Right kidney (tissue), 1 donor: ENCODE results near the gene KCNMA1.
"Not testable (repeated sequence)": the region's sequence is repeated elsewhere in the genome, so short reads cannot be mapped to it uniquely, and the experiment has no call there.

Experiments
- DNase-seq: peaks from one replicate; pipeline ENCODE4 v3.0.0-alpha.2; 2016

KCNMA1 gene

DNA sequence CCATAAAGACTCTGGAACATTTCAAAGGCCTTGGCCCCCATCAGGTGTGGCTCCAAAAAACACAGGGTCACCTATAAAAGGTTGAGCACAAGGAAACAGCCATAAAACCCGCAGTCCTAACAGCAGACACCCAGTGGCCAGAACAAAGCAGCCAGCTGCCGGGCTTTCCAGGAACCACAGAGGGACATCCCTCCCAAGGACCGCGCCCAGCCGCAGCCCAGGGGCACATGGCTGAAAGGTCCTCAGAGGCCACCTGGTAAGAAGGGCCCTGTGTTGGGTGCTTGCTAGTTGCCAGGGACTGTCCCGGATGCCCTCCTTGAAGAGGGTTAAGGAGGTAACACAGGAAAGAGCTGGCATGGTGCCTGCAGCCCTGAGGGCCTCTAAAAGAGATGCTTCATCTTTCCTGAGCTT lies 32.7 kb downstream of the KCNMA1 start:
- DNase-seq = no peak

DNA sequence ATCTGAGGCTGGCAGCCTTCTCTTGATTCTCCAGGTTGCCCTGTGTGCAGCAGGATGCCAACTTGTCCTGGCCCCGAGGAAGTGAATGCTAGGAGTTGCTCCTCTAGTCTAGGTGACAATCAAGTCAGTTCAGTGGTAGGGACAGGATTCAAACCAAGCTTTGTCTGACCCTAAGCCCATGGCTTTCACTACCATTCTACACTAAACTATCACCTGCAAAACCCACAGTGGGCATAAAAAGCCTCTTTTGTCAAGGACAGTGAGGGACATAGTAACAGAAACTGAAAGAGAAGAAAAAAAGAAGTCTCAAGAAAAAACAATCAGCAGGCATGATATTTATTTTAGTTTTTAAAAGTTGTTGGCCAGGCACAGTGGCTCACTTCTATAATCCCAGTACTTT lies 33.5 kb downstream of the KCNMA1 start:
- no peak for DNase-seq

DNA sequence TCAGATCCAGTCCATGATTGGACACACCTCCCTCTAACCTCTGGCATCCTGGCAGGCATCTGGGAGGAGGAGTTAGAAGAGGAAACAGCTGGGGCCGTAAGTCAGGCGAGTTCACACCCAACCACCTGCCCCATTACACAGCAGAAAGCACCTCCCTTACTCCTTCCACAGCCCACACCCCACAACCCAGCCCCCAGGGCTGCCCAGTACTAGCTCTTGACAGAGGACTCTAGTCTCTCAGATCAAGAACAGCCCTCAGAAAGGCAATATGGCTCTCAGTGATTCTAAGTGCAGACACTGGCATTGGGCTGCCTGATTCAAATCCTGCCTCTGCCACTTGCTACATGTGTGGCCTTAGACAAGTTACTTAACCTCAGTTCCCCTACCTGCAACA lies 34.1 kb downstream of the KCNMA1 start:
- no peak for DNase-seq

DNA sequence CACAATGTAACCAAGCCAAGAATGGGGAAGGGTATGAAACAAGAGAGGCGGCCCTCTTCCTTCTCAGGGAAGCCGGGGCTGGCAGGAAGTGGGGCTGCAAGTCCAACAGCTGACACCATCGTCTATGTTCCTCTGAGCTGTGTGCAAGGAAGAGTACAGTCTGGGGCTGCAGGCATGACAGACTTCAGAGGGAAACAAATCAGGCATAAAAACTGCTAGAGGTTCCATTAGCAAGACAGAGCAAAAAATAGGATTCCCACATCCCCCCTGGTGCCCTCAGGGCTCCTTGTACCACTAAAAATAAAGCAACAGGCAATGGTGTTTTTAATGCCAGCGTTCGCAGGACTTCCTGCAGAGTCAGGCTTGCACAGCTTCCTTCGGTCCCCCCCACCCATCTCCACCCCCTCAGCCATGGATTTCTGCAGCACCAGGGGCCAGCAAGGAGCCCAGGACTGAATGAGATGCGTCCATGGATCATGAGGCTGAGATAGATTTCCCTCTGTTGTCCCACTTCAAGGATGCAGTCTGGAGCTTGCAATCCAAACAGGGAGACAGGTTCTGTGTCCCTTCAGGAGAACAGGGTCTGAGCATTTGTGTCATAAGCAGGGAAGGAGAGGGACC lies 34.6 kb downstream of the KCNMA1 start:
- DNase-seq = no peak

DNA sequence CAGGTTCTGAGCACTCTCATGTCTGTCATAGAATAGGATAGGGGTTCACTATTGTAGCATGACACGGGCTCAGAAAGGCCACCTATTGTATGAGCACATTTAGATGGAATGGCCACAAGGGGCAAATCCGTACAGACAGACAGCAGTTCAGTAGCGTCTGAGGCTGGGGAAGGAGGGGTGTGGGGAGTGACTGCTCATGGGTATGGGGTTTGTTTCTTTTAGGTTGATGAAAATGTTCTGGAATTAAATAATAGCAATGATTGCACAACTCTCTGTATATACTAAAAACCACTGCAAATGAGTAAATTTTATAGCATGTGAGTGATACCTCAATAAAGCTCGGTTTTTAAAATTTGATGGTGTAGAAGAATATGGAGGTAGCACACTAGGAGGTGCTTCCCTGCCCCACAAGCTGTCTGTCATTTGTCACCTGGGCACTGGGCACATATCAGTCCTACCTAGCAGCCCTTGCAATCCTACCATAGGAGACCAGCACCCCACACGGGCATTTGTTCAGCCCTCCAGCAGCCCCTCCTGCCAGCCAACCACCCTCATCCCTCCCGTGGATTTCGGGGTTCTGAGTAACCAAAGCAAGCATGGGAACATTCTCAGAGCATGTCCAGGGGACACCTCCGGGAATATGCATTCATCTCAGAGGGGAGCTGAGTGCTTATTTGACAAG lies 35.2 kb downstream of the KCNMA1 start:
- no peak for DNase-seq

DNA sequence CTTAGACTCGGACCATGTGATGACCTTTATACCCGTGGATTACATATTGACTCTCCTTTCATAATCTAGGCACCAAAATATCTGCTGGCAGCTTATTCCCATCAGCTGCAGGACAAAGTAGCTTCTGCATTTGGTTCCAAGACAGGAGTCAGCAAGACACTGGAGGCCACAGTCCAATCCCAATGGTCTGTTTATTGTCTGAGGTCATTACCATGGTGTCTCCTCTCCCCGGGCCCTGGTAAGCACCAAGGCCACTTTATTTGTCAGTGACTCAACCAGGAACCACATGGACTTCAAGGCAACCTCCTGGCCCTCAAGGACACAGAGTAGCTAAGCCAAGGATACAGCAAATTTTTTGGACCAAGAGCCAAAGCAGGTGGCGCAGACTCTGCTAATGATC lies 36.1 kb downstream of the KCNMA1 start:
- DNase-seq = no peak

DNA sequence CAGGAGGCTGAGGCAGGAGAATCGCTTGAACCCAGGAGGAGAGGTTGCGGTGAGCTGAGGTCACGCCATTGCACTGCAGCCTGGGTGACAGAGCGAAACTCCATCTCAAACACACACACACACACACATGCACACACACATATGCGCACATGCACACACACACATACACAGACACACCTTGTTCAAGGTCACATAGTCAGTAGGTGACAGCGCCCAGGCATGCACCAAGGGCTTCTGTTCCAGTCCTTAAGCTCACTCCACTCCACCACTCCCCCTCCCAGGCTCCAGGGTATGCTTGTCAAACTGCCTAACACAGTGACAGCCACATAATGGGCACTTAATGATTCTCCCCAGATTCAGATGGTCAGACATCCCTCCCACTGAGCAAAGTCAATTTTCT lies 37.0 kb downstream of the KCNMA1 start:
- no peak for DNase-seq

DNA sequence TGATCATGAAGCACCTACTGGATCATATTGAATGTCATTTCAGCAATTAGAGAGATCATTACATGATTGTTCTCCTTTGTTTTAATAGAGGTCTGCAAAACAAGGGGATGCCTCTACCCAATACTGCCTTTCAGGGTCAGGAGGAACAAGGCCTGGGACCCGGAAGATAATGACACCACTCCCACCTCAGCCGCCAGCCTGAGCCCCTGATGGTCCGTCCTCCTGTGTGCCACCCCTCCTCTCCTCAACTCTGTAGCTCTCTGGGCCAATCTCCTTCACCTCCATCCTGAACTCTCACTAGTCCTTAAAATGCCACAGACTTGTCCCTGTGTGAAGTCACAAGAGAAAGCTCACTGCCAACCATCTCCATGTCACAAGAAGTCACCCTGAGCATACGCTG lies 38.0 kb downstream of the KCNMA1 start:
- DNase-seq = no peak

DNA sequence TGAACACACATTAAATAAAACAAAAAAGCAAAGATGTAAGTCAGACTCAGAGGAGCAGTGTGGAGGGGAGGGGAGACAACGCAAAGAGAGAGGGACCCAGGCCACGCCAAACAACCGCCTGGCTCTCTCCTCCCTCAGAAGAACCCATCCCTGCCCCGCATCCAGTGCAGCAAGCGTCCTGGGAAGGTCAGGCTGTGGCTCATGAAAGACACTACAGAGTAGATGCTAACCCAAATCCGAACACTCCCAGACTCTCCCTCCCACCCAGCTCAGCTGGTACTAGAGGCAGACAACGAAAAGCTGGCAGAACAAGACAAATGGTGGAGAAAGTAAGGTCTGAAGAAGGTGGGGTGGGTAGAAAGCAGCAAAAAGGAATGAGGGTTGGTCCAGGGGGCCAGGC lies 39.0 kb downstream of the KCNMA1 start:
- no peak for DNase-seq

DNA sequence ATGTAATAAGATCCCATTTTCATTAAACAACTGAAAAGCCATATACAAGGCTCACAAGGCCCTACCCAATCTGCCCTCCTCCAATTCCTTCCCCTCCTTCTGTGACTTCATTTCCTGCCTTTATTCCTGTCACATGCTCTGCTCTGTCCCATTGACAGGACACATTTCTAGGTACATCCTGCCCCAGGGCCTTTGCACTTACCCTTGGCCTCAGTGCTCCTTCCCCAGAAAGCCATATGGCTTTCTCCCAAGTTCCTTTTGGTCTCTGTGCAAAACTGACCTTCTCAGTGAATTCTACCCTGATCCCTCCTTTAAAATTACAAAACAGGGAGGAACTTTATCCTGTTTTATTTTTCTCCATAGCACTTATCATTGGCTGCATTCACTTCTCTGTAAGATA lies 40.0 kb downstream of the KCNMA1 start:
- DNase-seq = no peak

DNA sequence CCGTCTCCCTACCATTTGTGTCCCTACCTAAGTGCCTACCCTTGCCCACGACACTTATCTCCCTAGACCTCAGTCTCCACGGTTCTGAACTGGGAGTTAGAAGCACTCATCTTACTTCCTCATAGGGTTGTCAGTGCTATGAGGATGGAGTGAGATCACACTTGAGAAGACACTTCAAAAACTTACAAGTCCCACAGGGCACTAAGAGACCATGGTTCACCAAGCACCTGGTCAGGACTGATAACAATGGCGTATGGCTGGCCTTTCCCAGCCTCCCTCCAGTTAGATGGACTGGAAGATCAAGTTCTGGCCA lies 43.2 kb downstream of the KCNMA1 start:
- DNase-seq = no peak

DNA sequence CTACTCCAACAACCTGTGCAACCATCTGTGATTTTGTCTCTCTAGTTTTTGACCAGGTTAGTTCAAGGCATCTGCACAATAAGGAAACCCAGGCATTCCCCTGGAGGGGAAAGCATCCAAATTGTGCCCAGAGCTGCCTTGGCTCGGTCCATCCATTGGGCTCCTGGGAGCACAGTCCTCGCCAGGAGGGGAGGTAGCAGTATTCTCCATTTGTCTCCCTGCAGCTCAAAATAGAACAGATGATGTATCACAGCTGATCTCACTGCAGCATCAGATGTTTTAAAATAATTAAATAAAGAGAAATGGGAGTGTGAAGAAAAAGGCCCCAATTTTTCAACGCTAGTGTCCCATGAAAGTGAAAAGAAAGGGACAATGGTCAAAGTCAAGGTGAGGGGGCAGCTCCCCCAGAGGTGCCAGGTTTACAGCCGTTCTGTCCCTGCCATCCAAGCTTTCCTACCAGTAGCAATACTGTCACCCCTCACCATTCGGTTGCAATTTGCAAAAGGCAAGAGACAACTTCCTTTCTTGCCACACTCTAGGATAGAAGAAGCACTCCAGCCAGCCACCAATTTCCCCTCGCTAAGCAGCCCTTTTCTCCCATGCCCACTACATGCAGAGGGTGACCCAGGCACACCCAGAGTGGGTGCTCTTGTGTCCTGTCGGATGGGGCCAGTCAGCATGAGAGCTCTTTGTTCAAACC lies 43.7 kb downstream of the KCNMA1 start:
- no peak for DNase-seq

DNA sequence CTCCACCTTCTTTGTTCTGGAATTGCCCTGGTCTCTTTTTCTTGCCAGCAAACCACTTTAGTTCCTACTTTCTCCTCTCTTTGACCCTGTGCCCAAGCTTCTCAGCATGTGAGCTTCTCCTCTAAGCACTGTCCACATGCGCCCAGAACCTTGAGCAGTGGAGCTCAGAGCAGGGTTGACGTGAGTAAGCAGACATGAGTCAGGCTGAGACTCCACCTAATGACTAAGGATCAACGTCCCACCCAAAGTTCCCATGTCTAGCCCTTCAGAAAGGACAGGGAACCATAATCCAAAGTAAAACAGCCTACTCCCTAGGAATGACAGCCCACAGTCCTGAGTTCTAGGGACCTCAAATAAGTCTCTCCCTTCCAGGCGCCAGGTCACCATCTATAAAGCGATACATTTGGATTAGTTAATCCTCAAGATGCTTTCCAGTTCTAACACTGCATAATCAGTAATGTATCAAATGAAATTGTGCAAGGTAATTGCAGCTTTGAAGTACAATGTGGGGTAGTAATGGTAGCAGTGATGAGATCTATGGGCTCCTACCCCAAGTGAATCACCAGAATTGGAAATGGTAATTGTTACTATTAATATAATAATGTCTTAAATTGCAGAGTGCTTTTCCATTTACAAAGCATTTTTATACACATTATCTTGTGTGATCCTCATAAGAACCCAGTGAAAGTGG lies 44.5 kb downstream of the KCNMA1 start:
- DNase-seq = no peak

DNA sequence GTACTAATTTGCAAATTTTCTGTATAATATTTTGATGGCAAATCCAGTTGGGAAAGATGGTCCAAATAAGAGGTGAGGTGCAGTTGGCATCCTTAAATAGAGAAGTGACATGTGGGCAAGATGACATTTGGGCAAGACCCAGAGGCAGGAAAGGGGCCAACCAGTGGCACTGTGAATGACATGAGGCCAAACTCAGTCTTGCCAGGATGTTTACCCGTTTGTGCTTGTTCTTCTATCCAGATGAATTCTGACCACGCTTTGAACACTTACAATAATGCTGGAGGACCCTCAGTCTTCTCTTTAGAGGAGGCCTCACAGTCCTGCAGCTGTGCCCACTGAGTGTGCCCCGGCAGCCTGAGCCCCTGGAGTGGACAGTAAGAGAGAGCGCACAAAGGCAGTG lies 45.1 kb downstream of the KCNMA1 start:
- no peak for DNase-seq

DNA sequence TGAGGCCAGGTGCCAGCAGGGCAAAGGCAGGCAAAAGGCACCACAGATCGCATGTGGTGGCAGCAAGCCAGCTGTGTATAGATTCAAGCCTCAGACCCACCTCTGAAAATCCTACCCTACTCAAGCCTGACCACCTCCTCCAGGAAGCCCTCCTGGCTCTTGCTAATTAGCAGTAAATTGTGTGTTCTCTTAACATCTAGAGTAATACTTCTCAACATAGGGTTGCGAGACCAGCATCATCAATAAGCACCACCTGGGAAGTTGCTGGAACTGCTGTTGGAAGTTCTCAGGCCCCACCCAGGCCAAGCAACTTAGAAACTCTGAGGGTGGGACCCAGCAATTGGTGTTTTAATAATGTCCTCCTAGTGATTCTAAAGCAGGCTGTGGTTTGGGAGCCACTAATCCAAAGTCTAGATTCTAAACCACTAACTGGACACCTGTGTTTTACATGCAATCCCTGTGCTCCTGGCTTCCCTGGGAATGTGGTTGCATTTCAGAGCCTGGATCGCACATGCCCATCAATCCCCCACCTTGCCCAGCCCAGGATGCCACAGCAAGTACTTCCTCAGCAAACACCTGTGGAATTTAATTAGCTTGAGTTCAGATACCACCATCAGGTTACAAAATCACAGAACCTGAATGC lies 46.2 kb downstream of the KCNMA1 start:
- DNase-seq = no peak

DNA sequence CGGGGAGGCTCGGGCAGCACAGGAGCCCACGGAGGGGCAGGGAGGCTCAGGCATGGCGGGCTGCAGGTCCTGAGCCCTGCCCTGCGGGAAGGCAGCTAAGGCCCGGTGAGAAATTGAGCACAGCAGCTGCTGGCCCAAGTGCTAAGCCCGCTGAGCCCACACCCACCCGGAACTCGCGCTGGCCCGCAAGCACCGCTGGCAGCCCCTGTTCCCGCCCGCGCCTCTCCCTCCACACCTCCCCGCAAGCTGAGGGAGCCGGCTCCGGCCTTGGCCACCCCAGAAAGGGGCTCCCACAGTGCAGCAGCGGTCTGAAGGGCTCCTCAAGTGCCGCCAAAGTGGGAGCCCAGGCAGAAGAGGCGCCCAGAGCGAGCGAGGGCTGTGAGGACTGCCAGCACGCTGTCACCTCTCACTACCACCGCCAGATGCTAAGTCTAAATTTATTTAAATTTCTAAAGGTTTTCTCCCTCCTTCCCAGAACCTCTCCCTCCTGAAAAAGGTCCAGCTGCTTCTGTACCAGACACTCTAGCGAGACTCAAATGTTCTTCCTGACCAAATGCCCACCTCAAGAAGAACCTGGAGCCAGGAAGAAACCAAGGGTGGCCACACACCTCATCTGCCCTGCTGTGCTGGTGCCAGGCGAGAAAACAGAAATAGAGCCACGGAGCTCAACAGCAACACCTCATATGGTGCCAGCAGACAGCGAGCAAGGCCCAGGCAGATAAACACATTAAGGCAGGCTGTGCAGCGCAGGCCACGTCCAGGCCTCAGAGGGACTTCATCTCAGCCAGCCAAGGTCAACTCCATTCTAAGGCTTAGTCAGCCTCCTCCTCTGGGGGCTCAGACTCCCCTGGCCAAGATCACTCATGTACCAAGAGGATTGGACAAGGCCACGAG lies 47.0 kb downstream of the KCNMA1 start:
- no peak for DNase-seq

DNA sequence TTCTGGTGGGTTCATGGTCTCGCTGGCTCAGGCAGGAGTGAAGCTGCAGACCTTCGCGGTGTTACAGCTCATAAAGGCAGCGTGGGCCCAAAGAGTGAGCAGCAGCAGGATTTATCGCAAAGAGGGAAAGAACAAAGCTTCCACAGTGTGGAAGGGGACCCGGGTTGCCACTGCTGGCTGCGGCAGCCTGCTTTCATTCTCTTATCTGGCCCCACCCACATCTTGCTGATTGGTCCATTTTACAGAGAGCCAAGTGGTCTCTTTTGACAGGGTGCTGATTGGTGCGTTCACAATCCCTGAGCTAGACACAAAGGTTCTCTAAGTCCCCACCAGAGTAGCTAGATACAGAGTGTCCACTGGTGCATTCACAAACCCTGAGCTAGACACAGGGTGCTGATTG lies 47.9 kb downstream of the KCNMA1 start:
- not testable (repeated sequence) for DNase-seq

DNA sequence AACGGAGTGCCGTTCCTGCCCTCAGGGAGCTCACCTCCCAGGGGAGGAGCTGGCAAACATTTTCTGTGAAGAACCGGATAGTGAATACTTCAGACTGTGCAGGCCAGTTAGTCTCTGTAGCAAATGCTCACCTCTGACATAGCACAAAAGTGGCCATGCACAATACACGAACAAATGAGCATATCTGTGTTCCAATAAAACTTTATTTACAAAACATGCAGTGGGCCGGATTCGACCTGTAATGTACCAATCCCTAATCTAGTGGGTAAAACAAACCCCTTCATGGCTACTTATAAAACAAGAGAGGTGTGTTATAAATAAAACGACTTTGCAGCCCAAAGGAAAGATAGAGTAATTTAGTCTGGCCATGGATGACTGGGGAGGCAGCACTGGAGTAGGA lies 48.7 kb downstream of the KCNMA1 start:
- no peak for DNase-seq

DNA sequence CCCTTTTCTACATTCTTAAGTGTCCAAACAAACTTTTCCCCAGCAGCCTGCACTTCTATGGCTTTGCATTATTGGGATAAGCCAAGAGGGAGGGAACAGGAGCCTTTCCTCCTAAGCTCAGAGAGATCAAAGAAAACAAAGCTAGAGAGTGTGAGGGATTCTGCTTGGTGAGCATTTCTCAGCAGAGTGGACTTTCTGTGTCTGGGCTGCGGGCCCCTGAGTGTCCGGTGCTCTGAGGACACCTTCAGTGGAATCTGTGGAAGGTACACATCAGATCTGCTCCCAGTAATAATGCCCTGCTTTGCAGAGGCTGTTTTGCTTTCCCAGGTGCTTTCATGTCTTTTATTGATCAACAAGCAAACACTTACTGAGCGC lies 50.2 kb downstream of the KCNMA1 start:
- DNase-seq = no peak

DNA sequence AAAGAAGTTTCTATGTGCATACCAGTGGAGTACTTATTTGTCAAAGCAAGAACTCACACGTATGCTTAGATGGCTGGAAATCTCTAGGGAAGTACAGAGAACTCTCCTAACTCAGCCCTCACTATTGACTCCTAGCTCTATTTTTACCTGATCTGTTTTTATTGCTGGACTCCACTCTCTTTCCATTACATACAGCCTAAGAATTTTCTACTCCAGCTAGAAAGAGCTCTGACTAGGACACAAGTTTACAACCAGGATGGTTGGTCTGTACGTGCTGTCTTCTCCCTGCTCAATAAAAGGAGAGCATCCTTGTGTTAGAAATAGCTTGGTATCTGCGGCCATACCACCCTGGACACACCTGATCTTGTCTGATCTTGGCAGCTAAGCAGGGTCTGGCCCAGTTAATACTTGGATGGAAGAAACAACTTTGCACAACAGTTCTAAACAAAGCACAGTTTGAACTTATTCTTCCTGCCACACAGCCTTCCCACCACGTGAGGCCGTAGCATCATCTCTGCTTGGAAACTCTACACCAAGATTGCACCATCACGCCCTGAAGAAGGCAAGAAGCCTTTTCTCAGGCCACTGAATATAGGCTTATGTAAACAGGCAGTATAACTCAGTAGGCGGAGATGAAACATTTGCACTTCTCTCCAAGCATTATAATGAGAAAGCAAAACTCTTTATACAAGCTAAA lies 50.7 kb downstream of the KCNMA1 start:
- no peak for DNase-seq

DNA sequence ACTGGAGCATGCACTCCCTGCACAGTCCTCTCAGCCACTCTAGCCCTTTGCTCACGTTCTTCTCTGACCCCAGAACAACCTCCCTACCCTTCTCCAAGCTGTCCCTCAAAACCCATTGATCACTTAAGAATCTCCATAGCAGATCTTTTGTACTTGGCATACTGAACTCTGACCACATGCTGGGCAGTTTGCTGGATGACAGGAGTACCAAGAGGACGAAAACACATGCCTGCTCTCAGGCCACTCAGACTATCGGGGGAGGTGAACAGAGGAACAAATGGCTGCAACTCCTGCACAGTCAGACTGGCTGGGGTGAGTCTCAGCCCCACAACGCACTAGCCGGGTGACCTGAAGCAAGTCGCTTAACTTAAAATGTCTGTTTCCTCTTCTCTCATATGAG lies 52.7 kb downstream of the KCNMA1 start:
- no peak for DNase-seq
